H1 (cell line): ENCODE results near the gene MT4. TPM values are rescaled to one million over a fixed set of nuclear protein-coding genes. Genes with fewer than 3 reads are reported as not detected.

Experiments used
- CTCF ChIA-PET: fragments of 300-600 bp; sonication (Branson Sonifier 250); formaldehyde crosslinking; loops from one replicate; lab custom pipeline; 2021; ENCODE audit not compliant: partially characterized antibody; lab: Charles Lee
- POLR2A ChIA-PET: fragments of 300-600 bp; sonication (Branson Sonifier 250); formaldehyde crosslinking; loops from one replicate; lab custom pipeline; 2021; ENCODE audit warnings: inconsistent platforms; ENCODE audit not compliant: partially characterized antibody; lab: Charles Lee
- DNase-seq, 2 experiments: peaks; one replicate each; pipeline versions ENCODE4 v3.0.0 to v3.0.0-alpha.2; 2010 to 2022; ENCODE audit warnings: low spot score in 2 of 2, low read depth in 1 of 2, mixed read lengths in 1 of 2
- FAIRE-seq: peaks from 2 replicates; lab custom pipeline; 2011; peaks lifted over from hg19 to GRCh38; lab: Jason Lieb, UNC
- H2AFZ ChIP-seq: 2 replicates; pipeline ENCODE4 v1.8.1; 2012; ENCODE audit warnings: low read length, inconsistent platforms
- H2AK5ac ChIP-seq: 2 replicates; pipeline ENCODE4 v1.6.1; 2013; ENCODE audit warnings: low read depth, low read length
- H2BK120ac ChIP-seq: replicated peaks from 2 replicates; pipeline ENCODE3; 2013; ENCODE audit warnings: low read depth, low read length, inconsistent platforms
- H2BK12ac ChIP-seq: 2 replicates; pipeline ENCODE4 v1.6.1; 2013; ENCODE audit warnings: low read depth, low read length
- H2BK15ac ChIP-seq: 2 replicates; pipeline ENCODE4 v1.6.1; 2013; ENCODE audit warnings: low read length
- H2BK20ac ChIP-seq: 2 replicates; pipeline ENCODE4 v1.6.1; 2013; ENCODE audit warnings: low read length
- H2BK5ac ChIP-seq: 2 replicates; pipeline ENCODE4 v1.6.1; 2013; ENCODE audit warnings: low read depth, low read length
- H3K14ac ChIP-seq: 2 replicates; pipeline ENCODE4 v1.6.1; 2013; ENCODE audit warnings: inconsistent platforms; ENCODE audit not compliant: insufficient read length
- H3K18ac ChIP-seq: 2 replicates; pipeline ENCODE4 v1.6.1; 2013; ENCODE audit warnings: low read length; ENCODE audit errors: extremely low read depth
- H3K23ac ChIP-seq: 2 replicates; pipeline ENCODE4 v1.6.1; 2013; ENCODE audit warnings: inconsistent platforms; ENCODE audit not compliant: insufficient read length
- H3K23me2 ChIP-seq: 2 replicates; pipeline ENCODE4 v1.6.1; 2013; ENCODE audit warnings: low read depth, low read length
- H3K27ac ChIP-seq: 2 replicates; pipeline ENCODE4 v1.6.1; 2011; ENCODE audit warnings: low read depth, low read length, inconsistent platforms
- H3K27me3 ChIP-seq, 4 experiments: replicated peaks in 1 of 4; 1 replicate in 1 of 4; 2 replicates in 3 of 4; pipeline versions ENCODE4 v1.6.1 to v1.8.1; 2011 to 2013; ENCODE audit warnings: low read length in 3 of 4, mild to moderate bottlenecking in 3 of 4, inconsistent platforms in 2 of 4, mixed read lengths in 2 of 4, moderate library complexity in 1 of 4; ENCODE audit not compliant: control insufficient read depth in 3 of 4, insufficient read depth in 3 of 4; ENCODE audit errors: extremely low read depth in 1 of 4
- H3K36me3 ChIP-seq, 4 experiments: 2 replicates each; pipeline versions ENCODE4 v1.6.1 to v1.8.1; 2011 to 2013; ENCODE audit warnings: mild to moderate bottlenecking in 4 of 4, low read length in 3 of 4, moderate library complexity in 2 of 4, control low read depth in 1 of 4, inconsistent platforms in 1 of 4; ENCODE audit not compliant: insufficient read depth in 4 of 4, control insufficient read depth in 2 of 4
- H3K4ac ChIP-seq: replicated peaks from 2 replicates; pipeline ENCODE3; 2013; ENCODE audit warnings: low read length, low read depth, mixed read lengths, inconsistent platforms; ENCODE audit not compliant: insufficient read length
- H3K4me1 ChIP-seq, 4 experiments: replicated peaks in 1 of 4; 1 replicate in 1 of 4; 2 replicates in 3 of 4; pipeline versions ENCODE4 v1.6.1 to v1.8.1; 2011 to 2013; ENCODE audit warnings: low read length in 3 of 4, inconsistent platforms in 2 of 4, mixed read lengths in 1 of 4; ENCODE audit not compliant: insufficient read depth in 4 of 4, control insufficient read depth in 3 of 4
- H3K4me2 ChIP-seq, 2 experiments: 2 replicates each; pipeline versions ENCODE4 v1.6.1 to v1.8.1; 2011 to 2013; ENCODE audit warnings: low read depth in 2 of 2, low read length in 2 of 2, control low read depth in 1 of 2, inconsistent platforms in 1 of 2, mild to moderate bottlenecking in 1 of 2; ENCODE audit not compliant: insufficient read depth in 1 of 2
- H3K4me3 ChIP-seq, 4 experiments: fragments of 200-600, 300-600 bp in 1 of 4; sonication (generic), shearing (Covaris generic), sonication (Bioruptor Twin) in 1 of 4; 2 replicates each; pipeline versions ENCODE4 v1.5.1 to v1.8.1; 2011 to 2016; ENCODE audit warnings: low read length in 4 of 4, low read depth in 3 of 4, control low read depth in 2 of 4, inconsistent platforms in 2 of 4, mild to moderate bottlenecking in 2 of 4, mixed read lengths in 1 of 4, moderate library complexity in 1 of 4; ENCODE audit not compliant: insufficient read depth in 2 of 4; ENCODE audit errors: extremely low read depth in 1 of 4
- H3K56ac ChIP-seq: replicated peaks from 2 replicates; pipeline ENCODE3; 2013; ENCODE audit warnings: low read depth, mild to moderate bottlenecking, mixed read lengths, low read length, inconsistent platforms; ENCODE audit not compliant: insufficient read length
- H3K79me1 ChIP-seq: 2 replicates; pipeline ENCODE4 v1.6.1; 2013; ENCODE audit warnings: low read depth, low read length, control low read depth
- H3K79me2 ChIP-seq, 2 experiments: 2 replicates each; pipeline versions ENCODE4 v1.6.1 to v1.8.1; 2012 to 2013; ENCODE audit warnings: low read length in 2 of 2, mild to moderate bottlenecking in 2 of 2, inconsistent platforms in 1 of 2; ENCODE audit not compliant: insufficient read depth in 2 of 2, control insufficient read depth in 1 of 2
- H3K9ac ChIP-seq, 4 experiments: replicated peaks in 1 of 4; 1 replicate in 1 of 4; 2 replicates in 3 of 4; pipeline versions ENCODE4 v1.6.1 to v1.8.1; 2011 to 2013; ENCODE audit warnings: low read depth in 3 of 4, low read length in 3 of 4, control low read depth in 2 of 4, mild to moderate bottlenecking in 2 of 4, moderate library complexity in 2 of 4, inconsistent platforms in 1 of 4; ENCODE audit errors: extremely low read depth in 1 of 4
- H3K9me3 ChIP-seq, 2 experiments: 2 replicates each; pipeline versions ENCODE4 v1.6.1 to v1.8.1; 2012 to 2013; ENCODE audit warnings: mild to moderate bottlenecking in 2 of 2, moderate library complexity in 2 of 2, control low read depth in 1 of 2, inconsistent platforms in 1 of 2, low read depth in 1 of 2, low read length in 1 of 2, mixed read lengths in 1 of 2; ENCODE audit not compliant: insufficient read depth in 2 of 2
- H4K20me1 ChIP-seq, 2 experiments: replicated peaks in 1 of 2; 2 replicates each; pipeline versions ENCODE3 to v1.8.1; 2011 to 2013; ENCODE audit warnings: inconsistent platforms in 2 of 2, low read length in 2 of 2, mild to moderate bottlenecking in 1 of 2; ENCODE audit not compliant: insufficient read depth in 2 of 2, control insufficient read depth in 1 of 2
- H4K5ac ChIP-seq: 2 replicates; pipeline ENCODE4 v1.6.1; 2013; ENCODE audit warnings: low read length, low read depth, mixed read lengths, inconsistent platforms; ENCODE audit not compliant: insufficient read length
- H4K8ac ChIP-seq: 2 replicates; pipeline ENCODE4 v1.8.0; 2013; ENCODE audit warnings: mild to moderate bottlenecking, moderate library complexity, low read length, inconsistent platforms; ENCODE audit not compliant: insufficient read depth; ENCODE audit errors: extremely low read depth
- H4K91ac ChIP-seq: replicated peaks from 2 replicates; pipeline ENCODE3; 2013; ENCODE audit warnings: low read length, mixed read lengths, inconsistent platforms; ENCODE audit not compliant: insufficient read length
- CBX8 ChIP-seq: fragments of 300-800, 300-1000 bp; sonication (generic); IDR thresholded peaks from 2 replicates; pipeline ENCODE4 v1.7.1; 2016; ENCODE audit warnings: low read depth, low read length, borderline replicate concordance
- CREB1 ChIP-seq: IDR thresholded peaks from 2 replicates; pipeline ENCODE4 v1.6.1; 2012; ENCODE audit warnings: inconsistent platforms
- EGR1 ChIP-seq: IDR thresholded peaks from 2 replicates; pipeline ENCODE4 v1.6.1; 2011; ENCODE audit warnings: low read depth, low read length, borderline replicate concordance
- HDAC2 ChIP-seq, 2 experiments: fragments of 300-600 bp in 1 of 2; sonication (generic) in 1 of 2; IDR thresholded peaks; 2 replicates each; pipeline ENCODE4 v1.6.1; 2011 to 2012; ENCODE audit warnings: low read depth in 2 of 2, low read length in 2 of 2, mild to moderate bottlenecking in 2 of 2, moderate library complexity in 2 of 2, borderline replicate concordance in 1 of 2, inconsistent platforms in 1 of 2
- JUN ChIP-seq: IDR thresholded peaks from 2 replicates; pipeline ENCODE4 v1.6.1; 2011; ENCODE audit warnings: low read depth, mild to moderate bottlenecking, improper control_type of control experiment, low read length
- JUND ChIP-seq: IDR thresholded peaks from 2 replicates; pipeline ENCODE4 v1.6.1; 2011; ENCODE audit warnings: mild to moderate bottlenecking, improper control_type of control experiment, low read length
- PHF8 ChIP-seq: fragments of 200-600 bp; sonication (generic); conservative IDR thresholded peaks from 2 replicates; pipeline ENCODE4 v1.7.1; 2012; ENCODE audit warnings: low read depth, mild to moderate bottlenecking, inconsistent platforms, low read length, moderate library complexity
- POLR2AphosphoS5 ChIP-seq: IDR thresholded peaks from 2 replicates; pipeline ENCODE4 v1.6.1; 2011; ENCODE audit warnings: low read depth, low read length
- SIN3A ChIP-seq, 2 experiments: IDR thresholded peaks in 1 of 2; conservative IDR thresholded peaks in 1 of 2; 2 replicates each; pipeline ENCODE4 v1.6.1; 2011 to 2012; ENCODE audit warnings: low read length in 2 of 2, improper control_type of control experiment in 1 of 2, low read depth in 1 of 2, mild to moderate bottlenecking in 1 of 2
- SP4 ChIP-seq: IDR thresholded peaks from 2 replicates; pipeline ENCODE4 v1.6.1; 2012; ENCODE audit warnings: low read length, inconsistent platforms
- SUZ12 ChIP-seq: fragments of 200-600 bp; sonication (generic); IDR thresholded peaks from 2 replicates; pipeline ENCODE4 v1.6.1; 2012; ENCODE audit warnings: mild to moderate bottlenecking, inconsistent platforms, low read length, moderate library complexity, mixed read lengths
- WGBS, 2 experiments: shearing (Covaris generic) in 1 of 2; methylation state at CpG; one replicate each; pipeline versions ENCODE4 v1.1.6 to v1.1.7; 2013 to 2015; ENCODE audit warnings: low lambda C conversion rate in 2 of 2, mixed read lengths in 2 of 2, inconsistent platforms in 1 of 2, low coverage in 1 of 2, missing lambda C conversion rate in 1 of 2; ENCODE audit not compliant: insufficient replicate concordance in 2 of 2, insufficient coverage in 1 of 2, insufficient read length in 1 of 2; ENCODE audit errors: extremely low coverage in 1 of 2, missing lambda C conversion rate in 1 of 2; 5-methylcytosine and 5-hydroxymethylcytosine counted together
- polyA plus RNA-seq, 7 experiments: library from polyadenylated mRNA; depleted of rRNA in 3 of 7; stranded (reverse) in 5 of 7; unstranded in 2 of 7; fragments of >200 nt in 5 of 7; fragments of 200-250 nt in 2 of 7; gene quantifications; 1 replicate in 5 of 7; 2 replicates in 1 of 7; 4 replicates in 1 of 7; pipeline versions ENCODE4 v1.2.1 to v1.2.3, GENCODE V29; 2011 to 2013; ENCODE audit warnings: missing spikeins in 2 of 7, mixed read lengths in 2 of 7
- total RNA-seq: library from RNA; stranded (reverse); fragmentation: NEBNext Ultra II Directional; extraction: Animal tissue kit (Norgen Biotek cat#: 25700); gene quantifications from 2 replicates; pipeline ENCODE4 v1.2.1, GENCODE V29; 2021
- TF ChIP-seq, protein P1 (sequence below): IDR thresholded peaks from 2 replicates; pipeline ENCODE4 v1.6.1; 2012; ENCODE audit warnings: inconsistent platforms

MT4 gene
- total and polyA plus RNA-seq, 2 of the 8 experiments (the other 6 are each of a cell fraction or from before 2014, with no cell fraction given), result not detected

DNA sequence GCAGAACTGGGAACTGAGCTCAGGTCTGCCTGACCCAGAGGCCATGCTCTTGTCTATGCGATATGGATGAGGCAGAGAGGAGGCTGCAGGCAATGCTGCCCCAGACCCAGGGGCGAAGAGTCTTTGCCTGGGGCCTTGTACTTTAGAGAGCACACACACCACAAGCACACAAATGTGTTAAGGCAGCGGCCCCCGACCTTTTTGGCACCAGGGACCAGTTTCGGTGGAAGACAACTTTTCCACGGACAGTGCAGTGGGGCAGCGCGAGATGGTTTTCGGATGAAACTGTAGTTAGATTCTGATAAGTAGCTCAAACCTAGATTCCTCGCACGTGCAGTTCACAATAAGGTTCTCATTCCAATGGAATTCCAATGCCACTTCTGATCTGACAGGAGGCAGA is 6.7 kb downstream of the MT4 start:
- no peak overlapping the region for H2BK12ac ChIP-seq
- H2BK120ac ChIP-seq, result no peak overlapping the region
- no peak overlapping the region for H4K8ac ChIP-seq
- 94% methylated on average over 11 of the region's 11 CpGs; no CpG with 5 or more reads in 1 of the 2 experiments for WGBS, 2 experiments
- H4K20me1 ChIP-seq, result no peaks in the 10 kb centered on the region
- TF ChIP-seq, protein P1, sequence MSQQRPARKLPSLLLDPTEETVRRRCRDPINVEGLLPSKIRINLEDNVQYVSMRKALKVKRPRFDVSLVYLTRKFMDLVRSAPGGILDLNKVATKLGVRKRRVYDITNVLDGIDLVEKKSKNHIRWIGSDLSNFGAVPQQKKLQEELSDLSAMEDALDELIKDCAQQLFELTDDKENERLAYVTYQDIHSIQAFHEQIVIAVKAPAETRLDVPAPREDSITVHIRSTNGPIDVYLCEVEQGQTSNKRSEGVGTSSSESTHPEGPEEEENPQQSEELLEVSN, result no peak
- TF ChIP-seq CBX8 (no peak), SP4 (no peak), JUN (no peak), EGR1 (no peak), POLR2AphosphoS5 (no peak), PHF8 (no peak), HDAC2 (IDR thresholded peaks at IDR 0.05; ENCODE audit: borderline replicate concordance in 1 of 2, low read depth in 2 of 2, low read length in 2 of 2) (no peak), SUZ12 (no peak), SIN3A (conservative IDR thresholded peaks at IDR 0.05 in 1 of 2, IDR thresholded peaks at IDR 0.05 in 1 of 2; ENCODE audit: low read depth in 1 of 2, low read length in 2 of 2) (no peak), JUND (no peak), CREB1 (no peak)
- H2AK5ac ChIP-seq, result no peak overlapping the region
- no peak overlapping the region for H2AFZ ChIP-seq
- FAIRE-seq (no peak), DNase-seq (no peak)
- peaks cover 0 to 2% (median under 1%) of the 10 kb centered on the region in 4 experiments; a peak in 1 of 7 replicates for H3K27me3 ChIP-seq
- H3K9me3 ChIP-seq, result no peaks in the 10 kb centered on the region
- POLR2A ChIA-PET, result no interaction called here
- no peaks in the 10 kb centered on the region for H3K4me1 ChIP-seq
- H3K18ac ChIP-seq, result no peak overlapping the region
- no peak overlapping the region for H2BK15ac ChIP-seq
- H3K36me3 ChIP-seq, result no peaks in the 10 kb centered on the region
- no peak overlapping the region for H3K4me2 ChIP-seq
- no peak overlapping the region for H3K56ac ChIP-seq
- CTCF ChIA-PET, result interaction anchor here (0.9 to 1.0 kb wide), 3 partner anchors 16 to 57 kb away, joined by 3 to 6 read pairs (median 4); no protein-coding TSS in a partner anchor
- no peak overlapping the region for H3K4me3 ChIP-seq
- H2BK5ac ChIP-seq, result no peak overlapping the region
- no peaks in the 10 kb centered on the region; the same call in 1 of the 2 replicates for H3K23me2 ChIP-seq
- H3K79me2 ChIP-seq, result no peaks in the 10 kb centered on the region
- no peak overlapping the region for H4K91ac ChIP-seq
- H2BK20ac ChIP-seq, result no peak overlapping the region
- H3K14ac ChIP-seq, result no peak overlapping the region
- no peak overlapping the region for H4K5ac ChIP-seq
- H3K4ac ChIP-seq, result no peak overlapping the region
- H3K27ac ChIP-seq, result no peak overlapping the region
- no peak overlapping the region for H3K9ac ChIP-seq
- H3K79me1 ChIP-seq, result no peaks in the 10 kb centered on the region
- no peak overlapping the region for H3K23ac ChIP-seq
